Activated CD8-positive, alpha-beta memory T cell treated with anti-CD3 and anti-CD28 coated beads, Interleukin-2, amount 50 U/mL, for 24 hours (primary cell): ENCODE data around the gene PTGDR2.

Source experiments
- DNase-seq: peaks from one replicate; pipeline ENCODE4 v3.0.0-alpha.2; 2020; ENCODE audit errors: extremely low read depth

The PTGDR2 gene

GRCh38 chr11:60858731-60859464 is 3.1 kb upstream of the PTGDR2 start:
- DNase-seq, result no peak

GRCh38 chr11:60858236-60858635 is 2.5 kb upstream of the PTGDR2 start:
- DNase-seq, result no peak

GRCh38 chr11:60857378-60858232 is 1.9 kb upstream of the PTGDR2 start:
- no peak for DNase-seq

GRCh38 chr11:60854847-60855725 is 664 bp downstream of the PTGDR2 start:
- no peak for DNase-seq

GRCh38 chr11:60854140-60854846 is 1.5 kb downstream of the PTGDR2 start:
- no peak for DNase-seq

GRCh38 chr11:60852982-60853950 is 2.5 kb downstream of the PTGDR2 start:
- no peak for DNase-seq

GRCh38 chr11:60852117-60852981 is 3.4 kb downstream of the PTGDR2 start:
- no peak for DNase-seq

GRCh38 chr11:60851327-60852104 is 4.2 kb downstream of the PTGDR2 start:
- no peak for DNase-seq

- no peak for DNase-seq
These were observed 5.9 kb downstream of the PTGDR2 start for GRCh38 chr11:60849641-60850520.

- no peak for DNase-seq
These were observed 7.0 kb downstream of the PTGDR2 start for GRCh38 chr11:60848714-60849151.

GRCh38 chr11:60847896-60848295 is 7.9 kb downstream of the PTGDR2 start:
- no peak for DNase-seq

GRCh38 chr11:60847281-60847680 is 8.5 kb downstream of the PTGDR2 start:
- DNase-seq, result no peak

- no peak for DNase-seq
These were observed 10.4 kb downstream of the PTGDR2 start for GRCh38 chr11:60845338-60845737.

- no peak for DNase-seq
These were observed 10.9 kb downstream of the PTGDR2 start for GRCh38 chr11:60844870-60845221.

- no peak for DNase-seq
These were observed 11.5 kb downstream of the PTGDR2 start for GRCh38 chr11:60844045-60844869.
